Progenitor cell of endocrine pancreas (in vitro differentiated cells): ENCODE results near the gene ZNF32. TPM values are rescaled to one million over a fixed set of nuclear protein-coding genes. Genes with fewer than 3 reads are reported as not detected.

Experiments
- DNase-seq: peaks from one replicate; pipeline ENCODE4 v3.0.0; 2021; ENCODE audit warnings: low spot score; ENCODE audit not compliant: unreplicated experiment
- H3K27ac Mint-ChIP-seq: 2 replicates; pipeline ENCODE4 v1.8.0; 2021; ENCODE audit warnings: mild to moderate bottlenecking, moderate library complexity, mixed read lengths
- H3K27me3 Mint-ChIP-seq: 2 replicates; pipeline ENCODE4 v1.8.0; 2021; ENCODE audit warnings: mixed read lengths
- H3K36me3 Mint-ChIP-seq: 2 replicates; pipeline ENCODE4 v1.8.0; 2022; ENCODE audit warnings: mixed read lengths; ENCODE audit not compliant: insufficient read depth
- H3K4me1 Mint-ChIP-seq: 2 replicates; pipeline ENCODE4 v1.8.0; 2021; ENCODE audit warnings: low read depth, mixed read lengths
- H3K4me3 Mint-ChIP-seq: 2 replicates; pipeline ENCODE4 v1.8.0; 2021; ENCODE audit warnings: low read depth, mild to moderate bottlenecking, moderate library complexity, mixed read lengths
- H3K9me3 Mint-ChIP-seq: 2 replicates; pipeline ENCODE4 v1.8.0; 2021; ENCODE audit warnings: low read depth, mixed read lengths
- total RNA-seq: library from RNA; stranded (reverse); gene quantifications from 2 replicates; pipeline ENCODE4 v1.2.1, GENCODE V29; 2021
- TF ChIP-seq, protein P1 (sequence below): fragments of 200-600 bp; sonication (generic); IDR thresholded peaks from one replicate; pipeline ENCODE4 v1.5.0; 2021; ENCODE audit warnings: antibody characterized with exemption, mild to moderate bottlenecking; ENCODE audit not compliant: unreplicated experiment

Gene ZNF32
- total RNA-seq, 1 donor from 2014 or later = 52.0 TPM

DNA sequence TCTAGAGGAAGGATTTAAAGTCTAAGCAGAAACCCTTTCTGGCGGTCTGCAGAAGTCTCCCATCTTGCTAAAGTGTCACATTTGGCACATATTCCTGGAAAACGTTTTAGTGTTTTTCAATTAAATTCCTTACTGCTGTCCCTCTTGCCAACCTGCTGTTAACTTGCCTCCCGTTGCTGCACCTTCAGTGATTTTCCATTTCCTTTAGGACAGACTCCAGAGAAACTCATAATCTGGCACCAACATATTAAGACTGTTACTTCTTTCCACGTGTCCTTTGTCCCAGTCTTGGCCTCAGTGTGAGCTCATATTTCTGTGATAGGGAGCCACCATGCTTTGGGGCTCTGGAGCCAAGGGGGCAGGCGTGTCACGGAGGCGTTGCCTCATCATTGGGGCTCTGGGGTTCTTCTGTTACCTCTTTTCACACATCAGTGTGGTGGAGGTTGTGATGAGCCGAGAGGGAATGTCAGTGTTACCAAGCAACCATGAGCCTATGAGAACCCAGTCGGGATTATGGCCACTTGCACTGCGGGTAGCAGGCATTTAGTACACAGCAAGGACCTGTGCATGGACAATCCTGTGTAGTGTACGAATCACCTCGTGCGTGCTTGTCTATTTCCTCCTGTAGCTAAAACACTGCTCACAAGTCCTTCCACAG is 26.0 kb upstream of the ZNF32 start:
- DNase-seq = no peak
- H3K4me3 Mint-ChIP-seq = no peak overlapping the region
- H3K4me1 Mint-ChIP-seq = no peaks in the 10 kb centered on the region
- TF ChIP-seq, protein P1, sequence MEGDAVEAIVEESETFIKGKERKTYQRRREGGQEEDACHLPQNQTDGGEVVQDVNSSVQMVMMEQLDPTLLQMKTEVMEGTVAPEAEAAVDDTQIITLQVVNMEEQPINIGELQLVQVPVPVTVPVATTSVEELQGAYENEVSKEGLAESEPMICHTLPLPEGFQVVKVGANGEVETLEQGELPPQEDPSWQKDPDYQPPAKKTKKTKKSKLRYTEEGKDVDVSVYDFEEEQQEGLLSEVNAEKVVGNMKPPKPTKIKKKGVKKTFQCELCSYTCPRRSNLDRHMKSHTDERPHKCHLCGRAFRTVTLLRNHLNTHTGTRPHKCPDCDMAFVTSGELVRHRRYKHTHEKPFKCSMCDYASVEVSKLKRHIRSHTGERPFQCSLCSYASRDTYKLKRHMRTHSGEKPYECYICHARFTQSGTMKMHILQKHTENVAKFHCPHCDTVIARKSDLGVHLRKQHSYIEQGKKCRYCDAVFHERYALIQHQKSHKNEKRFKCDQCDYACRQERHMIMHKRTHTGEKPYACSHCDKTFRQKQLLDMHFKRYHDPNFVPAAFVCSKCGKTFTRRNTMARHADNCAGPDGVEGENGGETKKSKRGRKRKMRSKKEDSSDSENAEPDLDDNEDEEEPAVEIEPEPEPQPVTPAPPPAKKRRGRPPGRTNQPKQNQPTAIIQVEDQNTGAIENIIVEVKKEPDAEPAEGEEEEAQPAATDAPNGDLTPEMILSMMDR = no peak
- peaks cover 27% of the 10 kb centered on the region for H3K27me3 Mint-ChIP-seq
- no peaks in the 10 kb centered on the region for H3K9me3 Mint-ChIP-seq
- H3K27ac Mint-ChIP-seq = no peak overlapping the region
- H3K36me3 Mint-ChIP-seq = no peaks in the 10 kb centered on the region

DNA sequence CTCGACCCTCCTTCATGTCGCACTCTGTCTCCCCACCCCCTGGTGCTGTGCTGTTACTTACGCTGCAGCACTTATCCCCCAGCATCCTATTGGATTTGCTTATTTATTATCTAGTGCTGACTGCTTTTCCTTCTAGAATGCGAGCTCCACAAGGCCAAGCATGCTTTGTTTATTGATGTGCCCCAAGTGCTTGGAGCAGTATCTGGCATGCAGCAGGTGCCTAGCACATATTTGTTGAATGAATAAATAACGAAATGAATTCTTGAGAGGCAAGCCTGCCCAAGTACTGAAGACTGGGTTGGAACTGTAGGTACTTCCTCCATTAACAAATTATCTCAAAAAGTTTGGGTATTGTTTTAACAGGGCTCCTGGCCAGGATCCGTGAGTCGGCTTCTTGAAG is 24.8 kb upstream of the ZNF32 start:
- Mint-ChIP-seq H3K4me1 (no peaks in the 10 kb centered on the region), H3K4me3 (no peak overlapping the region), H3K27me3 (peaks cover 36% of the 10 kb centered on the region), H3K36me3 (no peaks in the 10 kb centered on the region), H3K9me3 (no peaks in the 10 kb centered on the region), H3K27ac (no peak overlapping the region)
- TF ChIP-seq, protein P1 = no peak
- DNase-seq = no peak

DNA sequence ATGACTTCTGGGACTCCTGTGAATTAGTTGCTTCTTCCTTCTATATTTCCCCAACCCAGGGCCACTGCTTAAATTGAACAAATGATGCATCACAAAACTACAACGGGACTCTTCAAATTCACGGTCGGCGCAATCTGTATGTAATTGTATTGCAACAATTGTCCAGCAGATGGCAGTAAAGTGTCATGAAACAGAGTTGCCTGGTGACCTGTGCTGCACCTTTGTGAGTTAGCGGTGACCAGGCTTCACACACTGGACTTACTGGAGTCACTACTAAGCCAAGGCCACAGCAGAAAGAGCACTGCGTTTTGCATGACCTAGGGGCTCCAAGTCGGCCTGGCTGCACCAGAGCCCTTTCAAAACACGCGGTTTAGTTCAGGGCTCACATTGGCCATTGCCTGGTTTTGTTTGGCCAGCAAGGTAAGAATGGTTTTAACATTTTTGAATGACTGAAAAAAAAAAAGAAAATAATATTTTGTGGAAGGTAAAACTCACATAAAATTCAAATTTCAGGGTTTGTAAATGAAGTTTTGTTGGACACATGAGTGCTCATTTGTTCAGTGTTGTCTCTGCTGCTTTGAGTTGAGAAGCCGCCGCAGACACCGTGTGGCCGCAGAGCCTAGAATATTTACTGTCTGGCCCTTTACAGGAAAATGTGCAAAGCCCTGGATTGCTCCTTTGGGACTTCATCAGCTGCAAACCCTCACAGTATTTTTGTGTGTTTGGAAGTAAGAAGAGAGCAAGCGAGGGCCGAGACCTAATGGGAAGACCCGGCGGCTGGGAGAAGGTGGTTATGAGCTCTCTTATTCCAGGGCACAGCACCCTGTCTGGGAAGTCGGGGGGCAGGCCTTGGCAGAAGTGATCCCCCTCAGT is 23.2 kb upstream of the ZNF32 start:
- Mint-ChIP-seq H3K27ac (no peak overlapping the region), H3K9me3 (no peaks in the 10 kb centered on the region), H3K27me3 (peaks cover 45% of the 10 kb centered on the region), H3K4me1 (no peaks in the 10 kb centered on the region), H3K36me3 (no peaks in the 10 kb centered on the region), H3K4me3 (no peak overlapping the region)
- DNase-seq = peak; percentile 50
- TF ChIP-seq, protein P1 = peak; percentile 83

DNA sequence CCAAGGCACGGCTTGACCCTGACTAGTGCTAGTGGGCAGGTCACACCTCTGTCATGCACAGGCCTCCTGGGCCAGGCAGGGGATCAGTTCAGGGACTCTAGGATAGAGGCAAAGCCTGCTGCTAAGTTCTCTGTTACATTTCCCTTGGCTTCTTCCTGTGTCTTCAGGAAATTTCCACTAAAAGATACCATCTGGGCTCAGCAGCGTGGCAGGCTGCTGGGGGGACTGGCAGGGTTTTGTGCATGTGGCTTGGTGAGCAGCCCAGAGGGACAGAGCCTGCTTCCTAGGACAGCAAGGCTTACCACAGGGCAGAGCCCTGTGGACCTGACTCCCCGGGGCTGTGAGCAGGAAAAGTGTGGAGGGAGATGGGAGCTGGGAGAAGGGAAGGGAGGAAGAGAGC is 20.7 kb upstream of the ZNF32 start:
- H3K4me1 Mint-ChIP-seq = no peaks in the 10 kb centered on the region
- H3K27ac Mint-ChIP-seq = no peak overlapping the region
- TF ChIP-seq, protein P1 = no peak
- no peak overlapping the region for H3K4me3 Mint-ChIP-seq
- DNase-seq = no peak
- peaks cover 56% of the 10 kb centered on the region for H3K27me3 Mint-ChIP-seq
- no peaks in the 10 kb centered on the region for H3K9me3 Mint-ChIP-seq
- no peaks in the 10 kb centered on the region for H3K36me3 Mint-ChIP-seq

DNA sequence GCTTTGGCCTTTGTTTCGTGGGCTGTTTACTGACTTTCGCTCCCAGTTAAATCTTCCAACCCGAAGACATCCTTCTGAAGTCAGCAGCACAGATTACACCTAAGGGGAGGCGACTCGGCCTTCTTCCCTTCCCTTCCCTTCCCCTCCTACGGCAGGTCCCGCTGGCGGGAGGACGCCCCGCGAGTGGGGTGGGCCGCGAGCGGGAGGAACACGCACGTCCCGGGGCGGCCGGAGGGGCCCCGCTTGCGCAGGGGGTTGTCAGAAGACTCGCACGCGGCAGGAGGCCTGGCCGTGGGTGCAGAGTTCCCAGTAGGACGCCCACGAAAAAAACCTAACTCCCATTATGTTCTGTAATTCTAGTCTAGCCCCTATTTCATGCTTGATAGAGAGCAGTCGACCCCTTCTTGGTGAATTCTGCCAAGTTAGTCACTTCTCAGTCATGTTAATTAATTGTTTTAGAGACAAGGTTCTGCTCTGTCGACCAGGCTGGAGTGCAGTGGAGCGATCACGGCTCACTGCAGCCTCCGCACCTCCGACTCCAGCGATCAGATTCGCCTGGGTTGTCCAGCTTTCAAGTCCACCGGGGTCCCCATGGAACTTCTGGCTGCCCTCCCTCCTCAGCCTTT is 19.2 kb upstream of the ZNF32 start:
- no peaks in the 10 kb centered on the region for H3K36me3 Mint-ChIP-seq
- peaks cover 49% of the 10 kb centered on the region for H3K27me3 Mint-ChIP-seq
- no peak overlapping the region for H3K27ac Mint-ChIP-seq
- H3K4me1 Mint-ChIP-seq = no peaks in the 10 kb centered on the region
- H3K4me3 Mint-ChIP-seq = no peak overlapping the region
- no peaks in the 10 kb centered on the region for H3K9me3 Mint-ChIP-seq
- no peak for DNase-seq
- TF ChIP-seq, protein P1 = no peak
